Medulla oblongata (tissue), 1 donor: ENCODE results near the gene DNM3.
"Not testable (repeated sequence)": the region's sequence is repeated elsewhere in the genome, so short reads cannot be mapped to it uniquely, and the experiment has no call there.

Experiments used
- DNase-seq: peaks from one replicate; pipeline ENCODE4 v3.0.0-alpha.2; 2015; ENCODE audit errors: extremely low spot score

Gene DNM3

GRCh38 chr1:171841050-171841910 is at the start of gene DNM3:
Gene DNM3, plus strand, starts transcription at chr1:171841498. Its CDS starts 159 bp downstream, at chr1:171841657.
- peak; percentile 91 for DNase-seq

- no peak for DNase-seq
Observed at GRCh38 chr1:171792656-171793369, 48.5 kb upstream of the DNM3 start.

- no peak for DNase-seq
Observed at GRCh38 chr1:171793636-171794035, 47.7 kb upstream of the DNM3 start.

- DNase-seq, result no peak
Observed at GRCh38 chr1:171794085-171794484, 47.2 kb upstream of the DNM3 start.

GRCh38 chr1:171796592-171796991 is 44.7 kb upstream of the DNM3 start:
- DNase-seq, result no peak

GRCh38 chr1:171798311-171798710 is 43.0 kb upstream of the DNM3 start:
- no peak for DNase-seq

GRCh38 chr1:171798765-171799164 is 42.5 kb upstream of the DNM3 start:
- DNase-seq, result no peak

GRCh38 chr1:171799166-171799565 is 42.1 kb upstream of the DNM3 start:
- DNase-seq, result no peak

- not testable (repeated sequence) for DNase-seq
Observed at GRCh38 chr1:171799698-171800097, 41.6 kb upstream of the DNM3 start.

GRCh38 chr1:171800342-171800741 is 41.0 kb upstream of the DNM3 start:
- DNase-seq, result no peak

GRCh38 chr1:171800851-171801250 is 40.4 kb upstream of the DNM3 start:
- no peak for DNase-seq

- peak; percentile 83 for DNase-seq
Observed at GRCh38 chr1:171801487-171801891, 39.8 kb upstream of the DNM3 start.

GRCh38 chr1:171802207-171802606 is 39.1 kb upstream of the DNM3 start:
- peak; percentile 68 for DNase-seq

GRCh38 chr1:171803045-171803444 is 38.3 kb upstream of the DNM3 start:
- no peak for DNase-seq

- DNase-seq, result no peak
Observed at GRCh38 chr1:171803461-171804022, 37.8 kb upstream of the DNM3 start.

- DNase-seq, result no peak
Observed at GRCh38 chr1:171805395-171806115, 35.7 kb upstream of the DNM3 start.

GRCh38 chr1:171807556-171807955 is 33.7 kb upstream of the DNM3 start:
- no peak for DNase-seq

GRCh38 chr1:171809834-171810233 is 31.5 kb upstream of the DNM3 start:
- no peak for DNase-seq

- no peak for DNase-seq
Observed at GRCh38 chr1:171811672-171812071, 29.6 kb upstream of the DNM3 start.

GRCh38 chr1:171814692-171815091 is 26.6 kb upstream of the DNM3 start:
- no peak for DNase-seq

- no peak for DNase-seq
Observed at GRCh38 chr1:171816300-171816901, 24.9 kb upstream of the DNM3 start.
